Measurements from ENCODE around the gene KLK14. TPM values are rescaled to one million over a fixed set of nuclear protein-coding genes. Genes with fewer than 3 reads are reported as not detected.
A peak's percentile ranks its signal among the peaks of the same experiment; 100 is the strongest.

The KLK14 gene
- polyA plus RNA-seq, 2 of the 4 experiments (the other 2 are of a cell fraction): 0.14 to 0.44 TPM

GRCh38 chr19:51096473-51097165 is 13.9 kb upstream of the KLK14 start:
- POLR2A ChIA-PET: interaction anchor here (0.8 kb wide), 1 partner anchor 75 kb away, joined by 3 read pairs; no protein-coding TSS in a partner anchor
- peak; percentile 43 for TF ChIP-seq CTCF (IDR thresholded peaks at IDR 0.05)
- TF ChIP-seq RAD21 (conservative IDR thresholded peaks at IDR 0.05 in 1 of 2, IDR thresholded peaks at IDR 0.05 in 1 of 2): peak; percentile 43 to 54; a peak in 4 of 5 replicates
- TF ChIP-seq PBX3 (IDR thresholded peaks at IDR 0.05): no peak
- TF ChIP-seq CHD2 (IDR thresholded peaks at IDR 0.05; ENCODE audit: low read length, partially characterized antibody): no peak
- TF ChIP-seq TP53 (CRISPR knock-in tag; IDR thresholded peaks at IDR 0.05): no peak
- no peak overlapping the region for H3K4me2 ChIP-seq
- ATAC-seq: peak; percentile 28 to 60; a peak in 3 of 6 replicates
- peaks cover 10% of the 10 kb centered on the region; the same call in 1 of the 3 replicates for H3K4me1 ChIP-seq
- peak; percentile 31 to 60 for DNase-seq (ENCODE audit: low read depth in 1 of 2, low spot score in 1 of 2)
- WGBS (ENCODE audit: missing lambda C conversion rate): 87% methylated on average over 6 of the region's 6 CpGs
- CTCF ChIA-PET: interaction anchor here (0.5 to 9.7 kb wide), 25 partner anchors 8 to 393 kb away, joined by 3 to 147 read pairs (median 3); partner anchors contain the start of genes KLK10, KLK13 and KLK4
- H3K9me3 ChIP-seq: no peaks in the 10 kb centered on the region
- no peak overlapping the region for H3K27ac ChIP-seq
- no peak for FAIRE-seq
- no peak overlapping the region for H3K4me3 ChIP-seq

GRCh38 chr19:51094696-51095279 is 12.1 kb upstream of the KLK14 start:
- Histone ChIP-seq H3K4me1 (peaks cover 10% of the 10 kb centered on the region; the same call in 1 of the 3 replicates), H3K4me2 (no peak overlapping the region), H3K27ac (no peak overlapping the region), H3K9me3 (no peaks in the 10 kb centered on the region), H3K4me3 (no peak overlapping the region)
- FAIRE-seq (no peak), DNase-seq (ENCODE audit: low read depth in 1 of 2, low spot score in 1 of 2) (peak; percentile 34 to 62), ATAC-seq (no peak; a peak in 1 of 6 replicates)
- POLR2A ChIA-PET: no interaction called here
- TF ChIP-seq ESRRA (IDR thresholded peaks at IDR 0.05; ENCODE audit: borderline replicate concordance, low read length) (no peak), ZSCAN20 (CRISPR knock-in tag; IDR thresholded peaks at IDR 0.05) (no peak), HMGXB4 (CRISPR knock-in tag; IDR thresholded peaks at IDR 0.05; ENCODE audit: borderline replicate concordance) (no peak), RARB (CRISPR knock-in tag; IDR thresholded peaks at IDR 0.05) (no peak), E2F6 (IDR thresholded peaks at IDR 0.05; ENCODE audit: borderline replicate concordance, low read depth) (no peak), CHD4 (IDR thresholded peaks at IDR 0.05; ENCODE audit: borderline replicate concordance) (no peak), RNF2 (IDR thresholded peaks at IDR 0.05; ENCODE audit: borderline replicate concordance, low read depth) (no peak), SMC3 (IDR thresholded peaks at IDR 0.05) (0 out of 3 replicates have a peak, but pooled peaks have one; percentile 22), FOSL2 (IDR thresholded peaks at IDR 0.05) (no peak), FOSL2 (CRISPR knock-in tag; IDR thresholded peaks at IDR 0.05) (no peak), JUN (IDR thresholded peaks at IDR 0.05) (no peak), EHMT2 (IDR thresholded peaks at IDR 0.05; ENCODE audit: low read depth) (no peak), RAD21 (conservative IDR thresholded peaks at IDR 0.05 in 1 of 2, IDR thresholded peaks at IDR 0.05 in 1 of 2) (peak; percentile 63 to 68), CTCF (IDR thresholded peaks at IDR 0.05) (peak; percentile 80), EHF (CRISPR knock-in tag; IDR thresholded peaks at IDR 0.05) (no peak), HEYL (CRISPR knock-in tag; IDR thresholded peaks at IDR 0.05) (no peak), HDAC2 (IDR thresholded peaks at IDR 0.05) (no peak), MYC (IDR thresholded peaks at IDR 0.05; ENCODE audit: borderline replicate concordance, low read length) (no peak), ZNF302 (CRISPR knock-in tag; IDR thresholded peaks at IDR 0.05) (no peak), POLR2AphosphoS2 (conservative IDR thresholded peaks at IDR 0.05; ENCODE audit: low read length) (no peak), KDM5A (IDR thresholded peaks at IDR 0.05) (no peak), RCOR1 (IDR thresholded peaks at IDR 0.05; ENCODE audit: low read depth, low read length) (no peak), TFCP2L1 (CRISPR knock-in tag; IDR thresholded peaks at IDR 0.05) (no peak), CHD2 (IDR thresholded peaks at IDR 0.05; ENCODE audit: low read length, partially characterized antibody) (no peak)
- WGBS (ENCODE audit: missing lambda C conversion rate): 27% methylated on average over 15 of the region's 15 CpGs
- CTCF ChIA-PET: interaction anchor here (0.7 to 9.7 kb wide), 26 partner anchors 8 to 276 kb away, joined by 3 to 147 read pairs (median 3); partner anchors contain the start of genes KLK10 and KLK12

Measured in A549 (cell line).